Measurements from ENCODE around the gene GRIA4. TPM values are rescaled to one million over a fixed set of nuclear protein-coding genes. Genes with fewer than 3 reads are reported as not detected.

GRIA4 gene
- total and polyA plus RNA-seq, 2 donors (not counting 1 experiment from before 2014, with no cell fraction given) = not detected

DNA sequence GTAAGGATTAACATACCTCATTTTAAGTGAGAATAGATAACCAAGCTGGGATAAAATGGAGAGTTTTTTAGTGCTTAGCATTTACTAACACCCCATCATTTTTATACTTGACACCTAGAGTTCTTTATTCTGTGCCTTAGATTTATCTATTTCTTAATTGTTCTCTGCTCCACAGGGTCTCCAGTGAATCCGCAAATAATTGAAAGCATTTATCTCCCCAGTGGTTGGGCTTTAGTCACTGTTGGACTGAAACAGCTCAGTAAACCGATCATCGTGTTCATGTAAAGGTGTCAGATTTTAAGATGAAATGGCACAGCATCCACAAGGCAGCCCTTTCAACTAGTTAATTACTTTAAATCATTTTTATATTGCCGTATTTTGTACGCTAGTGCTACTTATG, 17.8 kb upstream of the GRIA4 start:
- Mint-ChIP-seq H3K27ac (no peak overlapping the region), H3K9me3 (ENCODE audit: insufficient read depth) (no peaks in the 10 kb centered on the region), H3K27me3 (no peaks in the 10 kb centered on the region), H3K4me1 (no peaks in the 10 kb centered on the region), H3K4me3 (no peak overlapping the region)
- intact Hi-C loops (cut with micrococcal nuclease) = no loop called here
- Histone ChIP-seq H3K36me3 (replicated peaks in 1 of 2; ENCODE audit: control extremely low read depth in 1 of 2, control insufficient read depth in 1 of 2, extremely low read depth in 1 of 2, insufficient read depth in 2 of 2, low read length in 1 of 2) (no peaks in the 10 kb centered on the region), H3K27me3 (replicated peaks in 1 of 4; ENCODE audit: control extremely low read depth in 1 of 4, control insufficient read depth in 3 of 4, insufficient read depth in 4 of 4, low read length in 3 of 4) (no peaks in the 10 kb centered on the region), H3K4me3 (ENCODE audit: control extremely low read depth in 1 of 5, extremely low read depth in 1 of 5, insufficient read depth in 1 of 5, low read depth in 2 of 5, low read length in 4 of 5) (no peak overlapping the region), H3K9me3 (ENCODE audit: control extremely low read depth in 1 of 3, control insufficient read depth in 2 of 3, insufficient read depth in 1 of 3, low read length in 2 of 3) (no peaks in the 10 kb centered on the region), H4K20me1 (ENCODE audit: control insufficient read depth, insufficient read depth, low read length, poor library complexity, severe bottlenecking) (no peaks in the 10 kb centered on the region), H3K79me2 (ENCODE audit: control insufficient read depth, insufficient read depth, low read length) (no peaks in the 10 kb centered on the region), H3K9ac (ENCODE audit: low read length) (no peak overlapping the region), H3K27ac (ENCODE audit: low read length in 2 of 2) (no peak overlapping the region), H2AFZ (ENCODE audit: insufficient read depth, low read depth, low read length, poor library complexity, severe bottlenecking) (no peak overlapping the region), H3K4me2 (replicated peaks; ENCODE audit: low read depth, low read length, poor library complexity, severe bottlenecking) (no peak overlapping the region), H3K4me1 (ENCODE audit: control insufficient read depth in 2 of 2, insufficient read depth in 2 of 2, low read length in 2 of 2) (no peaks in the 10 kb centered on the region)
- ChIA-PET POLR2A (no interaction called here), CTCF (no interaction called here)
- WGBS (ENCODE audit: insufficient coverage) = 100% methylated on average over 1 of the region's 5 CpGs
- DNase-seq = no peak
- ATAC-seq (ENCODE audit: low read depth) = no peak
- TF ChIP-seq CTCF (IDR thresholded peaks at IDR 0.05) = no peak
- no peak for TF ChIP-seq EZH2 (IDR thresholded peaks at IDR 0.05; ENCODE audit: borderline replicate concordance, insufficient read depth, low read depth, low read length, poor library complexity, severe bottlenecking)

DNA sequence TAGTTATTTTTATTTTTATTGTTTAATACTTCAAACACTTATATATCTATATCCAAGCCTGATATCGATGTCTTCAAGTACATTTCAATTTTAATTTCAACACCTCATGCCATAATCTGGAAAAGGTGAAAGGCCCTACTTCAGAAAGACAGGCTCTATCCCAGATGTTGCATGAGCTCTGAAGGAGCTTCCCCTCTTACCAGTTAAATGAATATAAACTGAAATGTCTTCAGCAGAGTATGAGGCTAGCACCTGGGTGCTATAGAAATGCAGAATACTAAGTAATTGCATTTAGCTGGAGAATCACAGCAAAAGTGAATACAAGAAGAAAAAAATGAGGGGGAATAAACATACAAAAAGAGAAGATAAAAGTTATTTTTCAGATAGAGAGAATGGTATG, 11.5 kb upstream of the GRIA4 start:
- CTCF ChIA-PET = no interaction called here
- no peak for DNase-seq
- no peaks in the 10 kb centered on the region for H3K4me1 ChIP-seq (ENCODE audit: control insufficient read depth in 2 of 2, insufficient read depth in 2 of 2, low read length in 2 of 2)

More for the DNA sequence above, 11.5 kb upstream of the GRIA4 start:
- H3K9me3 Mint-ChIP-seq (ENCODE audit: insufficient read depth) = no peaks in the 10 kb centered on the region
- H3K4me3 Mint-ChIP-seq = no peak overlapping the region
- ATAC-seq (ENCODE audit: low read depth) = no peak
- no peak overlapping the region for H3K27ac Mint-ChIP-seq
- Histone ChIP-seq H3K9ac (ENCODE audit: low read length) (no peak overlapping the region), H3K27ac (ENCODE audit: low read length in 2 of 2) (no peak overlapping the region), H3K36me3 (replicated peaks in 1 of 2; ENCODE audit: control extremely low read depth in 1 of 2, control insufficient read depth in 1 of 2, extremely low read depth in 1 of 2, insufficient read depth in 2 of 2, low read length in 1 of 2) (no peaks in the 10 kb centered on the region), H3K9me3 (ENCODE audit: control extremely low read depth in 1 of 3, control insufficient read depth in 2 of 3, insufficient read depth in 1 of 3, low read length in 2 of 3) (no peaks in the 10 kb centered on the region), H3K27me3 (replicated peaks in 1 of 4; ENCODE audit: control extremely low read depth in 1 of 4, control insufficient read depth in 3 of 4, insufficient read depth in 4 of 4, low read length in 3 of 4) (no peaks in the 10 kb centered on the region), H4K20me1 (ENCODE audit: control insufficient read depth, insufficient read depth, low read length, poor library complexity, severe bottlenecking) (no peaks in the 10 kb centered on the region), H3K4me2 (replicated peaks; ENCODE audit: low read depth, low read length, poor library complexity, severe bottlenecking) (no peak overlapping the region), H3K4me3 (ENCODE audit: control extremely low read depth in 1 of 5, extremely low read depth in 1 of 5, insufficient read depth in 1 of 5, low read depth in 2 of 5, low read length in 4 of 5) (no peak overlapping the region), H3K79me2 (ENCODE audit: control insufficient read depth, insufficient read depth, low read length) (no peaks in the 10 kb centered on the region), H2AFZ (ENCODE audit: insufficient read depth, low read depth, low read length, poor library complexity, severe bottlenecking) (no peak overlapping the region)
- POLR2A ChIA-PET = no interaction called here
- intact Hi-C loops (cut with micrococcal nuclease) = no loop called here
- TF ChIP-seq CTCF (IDR thresholded peaks at IDR 0.05) = no peak
- TF ChIP-seq EZH2 (IDR thresholded peaks at IDR 0.05; ENCODE audit: borderline replicate concordance, insufficient read depth, low read depth, low read length, poor library complexity, severe bottlenecking) = no peak
- no peaks in the 10 kb centered on the region for H3K27me3 Mint-ChIP-seq
- H3K4me1 Mint-ChIP-seq = no peaks in the 10 kb centered on the region
- no CpG with 5 or more reads among the region's 1 CpG for whole genome bisulfite sequencing (ENCODE audit: insufficient coverage)

Data from B cell (primary cell).